ENCODE data around the gene SDHC.
A peak's percentile ranks its signal among the peaks of the same experiment; 100 is the strongest.
"Not testable (repeated sequence)": the region's sequence is repeated elsewhere in the genome, so short reads cannot be mapped to it uniquely, and the experiment has no call there.

Gene SDHC

DNA sequence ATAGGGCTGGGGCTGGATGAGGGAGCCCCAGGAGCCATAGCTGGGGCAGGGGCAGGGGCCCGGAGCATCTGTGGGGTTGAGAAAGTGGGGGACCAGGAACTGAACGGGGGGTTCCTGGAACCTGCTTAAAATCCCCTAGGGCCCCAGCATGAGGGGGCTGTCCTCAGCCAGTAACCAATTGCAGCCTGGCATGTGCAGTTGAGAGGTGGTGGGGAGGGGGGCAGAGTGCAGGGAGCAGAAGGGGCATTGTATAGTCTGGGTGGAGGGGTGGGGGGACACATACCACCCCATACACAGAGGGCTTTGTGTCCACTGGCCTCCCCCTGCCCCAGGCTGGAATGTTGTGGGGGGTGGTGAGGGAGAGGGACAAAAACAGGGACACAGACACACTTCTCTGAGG lies 4.3 kb upstream of the SDHC start, which contains the start of gene MPZ:
MPZ (minus strand) TSS at position 101 of the 400 bp plus-strand sequence; CDS start at position 38, 63 bp downstream.
- no peak for FAIRE-seq
- DNase-seq (ENCODE audit: insufficient read length, low spot score), result no peak

DNA sequence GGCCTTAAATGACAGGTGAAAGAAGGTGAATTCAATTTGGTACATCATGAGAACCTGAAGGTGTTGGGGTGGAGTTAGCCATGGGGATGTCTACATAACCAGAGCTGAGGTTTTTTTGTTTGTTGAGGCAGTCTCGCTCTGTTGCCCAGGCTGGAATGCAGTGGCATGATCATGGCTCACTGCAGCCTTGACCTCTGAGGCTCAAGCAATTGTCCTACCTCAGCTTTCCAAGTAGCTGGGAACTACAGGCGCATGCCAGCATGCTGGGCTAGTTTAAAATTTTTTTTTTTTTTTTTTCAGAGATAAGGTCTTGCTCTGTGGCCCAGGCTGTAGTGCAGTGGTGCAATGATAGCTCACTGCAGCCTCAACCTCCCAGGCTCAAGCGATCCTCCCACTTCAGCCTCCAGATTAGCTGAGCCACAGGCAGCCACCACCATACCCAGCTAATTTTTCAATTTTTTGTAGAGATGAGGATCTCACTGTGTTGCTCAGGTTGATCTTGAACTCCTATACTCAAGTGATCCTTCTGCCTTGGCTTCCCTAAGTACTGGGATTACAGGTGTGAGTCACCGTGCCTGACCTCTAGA lies 2.5 kb upstream of the SDHC start:
- DNase-seq (ENCODE audit: insufficient read length, low spot score), result no peak
- no peak for FAIRE-seq

DNA sequence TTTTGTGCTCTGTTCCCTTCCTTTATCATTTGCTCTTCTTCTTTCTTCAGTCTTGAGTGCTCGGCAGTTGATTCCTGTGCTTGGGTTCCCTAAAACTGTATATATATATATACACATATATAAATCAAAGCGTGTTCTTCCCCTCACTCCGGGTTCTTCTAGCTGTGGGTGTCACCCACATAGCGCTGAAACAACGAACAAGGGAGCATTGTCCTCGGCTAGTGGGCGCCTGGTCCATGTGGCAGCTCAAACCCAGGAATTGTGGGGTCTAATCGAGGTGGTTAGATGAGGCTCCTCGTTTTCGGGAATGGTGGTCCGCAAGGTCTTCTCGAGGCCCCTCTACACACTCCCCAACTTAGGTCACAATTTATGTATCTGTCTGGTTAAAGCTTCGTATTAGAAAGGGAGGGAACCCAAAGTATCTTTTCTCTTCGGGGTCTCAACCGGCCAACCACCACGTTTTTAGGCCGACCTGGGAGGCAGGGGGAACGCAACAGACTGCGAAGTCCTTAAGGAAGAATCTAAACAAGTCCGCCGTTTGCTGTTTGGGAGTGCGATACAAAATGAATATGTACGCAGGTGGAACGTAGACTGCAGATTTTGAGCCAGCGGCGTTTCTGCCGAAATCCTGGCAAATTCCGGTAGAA lies 504 bp upstream of the SDHC start:
- FAIRE-seq (no peak), DNase-seq (ENCODE audit: insufficient read length, low spot score) (no peak)

DNA sequence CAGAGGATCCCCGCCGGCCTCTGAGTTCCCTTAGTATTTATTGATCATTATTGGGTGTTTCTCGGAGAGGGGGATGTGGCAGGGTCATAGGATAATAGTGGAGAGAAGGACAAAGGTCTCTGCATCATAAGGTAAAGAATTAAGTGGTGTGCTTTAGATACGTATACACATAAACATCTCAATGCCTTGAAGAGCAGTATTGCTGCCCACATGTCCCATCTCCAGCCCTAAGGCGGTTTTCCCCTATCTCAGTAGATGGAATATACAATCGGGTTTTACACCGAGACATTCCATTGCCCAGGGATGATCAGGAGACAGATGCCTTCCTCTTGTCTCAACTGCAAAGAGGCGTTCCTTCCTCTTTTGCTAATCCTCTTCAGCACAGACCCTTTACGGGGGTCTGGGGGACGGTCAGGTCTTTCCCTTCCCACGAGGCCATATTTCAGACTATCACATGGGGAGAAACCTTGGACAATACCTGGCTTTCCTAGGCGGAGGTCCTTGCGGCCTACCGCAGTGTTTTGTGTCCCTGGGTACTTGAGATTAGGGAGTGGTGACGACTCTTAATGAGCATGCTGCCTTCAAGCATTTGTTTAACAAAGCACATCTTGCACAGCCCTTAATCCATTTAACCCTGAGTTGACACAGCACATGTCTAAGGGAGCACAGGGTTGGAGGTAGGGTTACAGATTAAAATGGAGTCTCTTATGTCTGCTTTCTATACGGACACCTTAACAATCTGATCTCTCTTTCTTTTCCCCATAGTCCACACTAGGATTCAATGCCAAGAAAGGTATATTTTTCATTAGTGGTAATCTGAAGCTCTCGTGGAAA lies 1.9 kb downstream of the SDHC start:
- FAIRE-seq; DNase-seq (ENCODE audit: insufficient read length, low spot score): not testable (repeated sequence)

DNA sequence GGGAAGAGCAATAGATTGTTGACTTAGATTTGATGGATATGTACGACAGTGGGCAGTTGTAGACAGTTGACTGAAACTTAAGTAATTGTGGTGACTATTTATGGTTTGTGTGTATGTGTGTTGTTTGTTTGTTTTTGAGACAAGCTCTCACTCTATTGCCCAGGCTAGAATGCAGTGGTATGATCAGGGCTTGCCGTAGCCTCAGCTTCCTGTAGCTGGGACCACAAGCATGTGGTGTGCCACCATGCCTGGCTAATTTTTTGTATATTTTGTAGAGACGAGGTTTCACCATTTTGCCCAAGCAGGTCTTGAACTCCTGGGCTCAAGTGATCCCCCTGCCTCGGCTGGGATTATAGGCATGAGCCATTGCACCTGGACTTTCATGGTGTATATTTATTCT lies 9.8 kb downstream of the SDHC start:
- FAIRE-seq, result no peak
- no peak for DNase-seq (ENCODE audit: insufficient read length, low spot score)

DNA sequence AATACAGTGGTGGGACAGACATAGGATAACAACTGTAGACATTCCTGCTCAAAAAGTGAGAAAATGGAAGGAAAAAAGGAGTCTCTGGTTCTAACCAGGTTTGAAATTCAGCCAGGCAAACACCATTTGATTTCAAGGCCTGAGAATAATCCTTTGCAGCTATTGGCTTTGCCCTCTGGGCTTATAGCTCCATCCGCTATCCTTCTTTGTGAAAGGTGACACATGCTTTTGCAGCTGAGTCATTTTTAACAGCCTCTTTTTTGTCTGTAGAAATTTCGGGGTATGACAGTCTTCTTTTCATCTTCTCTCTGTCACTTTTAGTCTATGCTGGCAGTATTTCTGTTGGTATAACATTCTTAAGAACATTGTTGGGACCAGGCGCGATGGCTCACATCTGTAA lies 16.2 kb downstream of the SDHC start:
- FAIRE-seq, result no peak
- no peak for DNase-seq (ENCODE audit: insufficient read length, low spot score)

DNA sequence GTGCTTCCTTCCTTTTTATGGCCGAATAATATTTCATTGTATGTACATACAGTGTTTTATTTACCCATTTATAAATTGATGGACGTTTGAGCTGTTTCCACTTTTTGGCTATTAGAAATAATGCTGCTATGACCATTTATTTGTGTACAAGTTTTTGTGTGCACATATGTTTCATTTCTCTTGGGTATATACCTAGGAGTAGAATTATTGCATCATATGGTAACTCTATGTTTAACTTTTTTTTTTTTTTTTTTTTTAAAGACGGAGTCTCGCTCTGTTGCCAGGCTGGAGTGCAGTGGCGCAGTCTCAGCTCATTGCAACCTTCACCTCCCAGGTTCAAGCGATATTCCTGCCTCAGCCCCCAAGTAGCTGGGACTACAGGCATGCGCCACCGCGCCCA lies 19.0 kb downstream of the SDHC start:
- DNase-seq (ENCODE audit: insufficient read length, low spot score) (no peak), FAIRE-seq (no peak)

DNA sequence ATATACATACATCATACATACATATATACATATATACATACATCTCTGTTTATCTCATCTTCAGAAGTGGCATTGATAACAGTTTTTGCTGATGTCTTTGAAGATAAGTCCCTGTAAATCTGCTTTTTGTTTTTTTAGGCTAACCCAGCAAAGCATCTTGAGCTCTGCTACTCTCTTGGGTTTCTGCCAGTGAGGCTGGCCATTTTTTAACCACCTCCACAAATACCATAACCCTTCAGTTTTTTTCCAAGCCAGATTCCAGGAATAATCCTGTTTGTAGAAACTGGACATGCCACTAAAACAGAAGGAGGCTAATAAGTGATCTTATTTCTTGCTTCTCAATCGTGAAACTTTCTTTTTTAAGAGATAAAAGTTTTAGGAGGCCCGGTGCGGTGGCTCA lies 21.6 kb downstream of the SDHC start:
- DNase-seq (ENCODE audit: insufficient read length, low spot score), result no peak
- FAIRE-seq, result no peak

DNA sequence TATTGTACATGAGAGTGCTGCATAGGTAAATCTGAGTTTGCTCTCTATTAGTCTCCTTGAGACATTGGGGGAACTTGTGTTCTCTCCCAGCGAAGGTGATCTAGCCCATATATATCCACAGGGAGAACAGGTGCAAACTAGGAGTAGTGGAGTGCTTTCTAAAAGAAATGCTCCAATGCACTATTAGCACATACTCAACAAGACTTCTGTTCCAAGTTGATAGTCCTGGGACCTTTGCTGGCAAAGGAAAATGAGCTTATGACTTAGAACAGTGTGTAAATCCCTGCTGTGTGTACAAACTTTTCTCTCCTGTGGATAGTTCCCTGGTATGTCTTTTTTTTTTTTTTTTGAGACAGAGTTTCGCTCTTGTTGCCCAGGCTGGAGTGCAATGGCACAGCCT lies 28.0 kb downstream of the SDHC start:
- DNase-seq (ENCODE audit: insufficient read length, low spot score), result no peak

DNA sequence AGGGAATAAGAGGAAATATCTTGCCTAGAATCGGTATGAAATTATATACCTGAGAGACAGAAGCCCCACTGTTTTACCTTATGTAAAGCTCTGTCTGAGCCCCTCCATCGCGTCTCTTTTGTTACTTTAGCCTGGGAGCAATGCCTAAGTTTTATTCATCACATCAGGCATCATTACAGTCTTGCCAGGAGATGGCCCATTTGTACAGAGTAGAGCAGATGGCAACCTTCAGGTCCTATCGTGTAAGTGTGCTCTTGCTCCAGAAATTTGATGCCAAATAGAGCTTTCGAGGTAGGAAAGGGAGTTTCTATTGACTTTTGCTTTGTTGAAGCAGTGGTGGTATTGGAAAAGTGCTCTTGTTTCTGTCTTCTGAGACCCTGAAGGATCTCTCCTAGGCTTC lies 28.6 kb downstream of the SDHC start:
- no peak for DNase-seq (ENCODE audit: insufficient read length, low spot score)

More for the DNA sequence above, 28.0 kb downstream of the SDHC start:
- FAIRE-seq, result no peak

DNA sequence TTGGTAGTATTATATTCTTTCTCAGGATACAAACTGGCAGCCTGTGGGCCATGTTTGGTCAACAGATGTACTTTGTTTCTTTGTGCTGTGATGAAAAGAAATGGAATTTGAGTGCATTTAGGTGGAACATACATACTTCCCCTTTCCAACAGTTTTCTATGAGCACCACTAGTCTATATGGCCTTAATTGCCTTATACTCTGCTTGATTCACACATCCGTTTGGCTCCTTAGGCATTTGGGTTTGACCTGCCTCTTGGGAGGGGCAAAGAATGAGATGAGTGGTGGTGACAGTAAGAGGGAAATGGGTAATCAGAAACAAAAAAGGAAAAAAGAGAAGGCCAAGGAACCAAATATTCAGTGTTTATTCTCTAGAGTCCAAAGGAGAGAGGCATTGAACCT lies 36.5 kb downstream of the SDHC start:
- no peak for DNase-seq (ENCODE audit: insufficient read length, low spot score)
- no peak for FAIRE-seq

More for the DNA sequence above, 28.6 kb downstream of the SDHC start:
- FAIRE-seq, result no peak

DNA sequence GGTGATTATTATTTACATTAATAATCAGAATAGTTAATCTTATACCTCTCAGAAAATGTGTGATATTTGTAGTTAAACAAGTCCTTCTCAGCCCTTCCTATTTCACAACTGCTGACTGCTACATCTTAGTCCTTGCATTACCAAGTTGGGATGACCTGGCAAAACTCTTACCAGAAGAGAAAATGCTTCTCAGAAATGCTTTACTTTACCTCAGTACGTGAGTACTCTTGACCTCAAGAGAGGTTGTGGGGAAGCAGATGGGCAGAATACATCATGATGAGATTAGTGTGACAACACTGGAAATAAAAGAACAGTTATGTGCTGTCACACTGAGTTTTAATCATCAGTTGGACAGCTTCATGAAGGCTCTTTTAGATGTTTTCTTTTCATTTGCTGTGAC lies 37.3 kb downstream of the SDHC start:
- DNase-seq (ENCODE audit: insufficient read length, low spot score), result no peak
- no peak for FAIRE-seq

DNA sequence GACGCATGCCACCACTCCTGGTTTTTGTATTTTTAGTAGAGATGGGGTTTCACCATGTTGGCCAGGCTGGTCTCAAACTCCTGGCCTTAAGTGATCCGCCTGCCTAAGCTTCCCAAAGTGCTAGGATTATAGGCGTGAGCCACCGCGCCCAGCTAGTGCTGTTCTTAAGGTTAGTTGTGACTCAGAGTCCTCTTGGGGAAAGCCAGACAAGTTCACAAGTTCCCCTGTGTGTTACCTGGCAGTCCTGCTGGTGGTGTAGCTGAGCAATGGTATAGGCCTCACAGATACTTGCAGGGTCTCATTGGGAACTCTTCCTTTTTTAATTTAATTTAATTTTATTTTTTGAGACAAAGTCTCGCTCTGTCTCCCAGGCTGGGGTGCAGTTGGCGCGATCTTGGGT lies 42.9 kb downstream of the SDHC start:
- DNase-seq (ENCODE audit: insufficient read length, low spot score), result no peak
- no peak for FAIRE-seq

DNA sequence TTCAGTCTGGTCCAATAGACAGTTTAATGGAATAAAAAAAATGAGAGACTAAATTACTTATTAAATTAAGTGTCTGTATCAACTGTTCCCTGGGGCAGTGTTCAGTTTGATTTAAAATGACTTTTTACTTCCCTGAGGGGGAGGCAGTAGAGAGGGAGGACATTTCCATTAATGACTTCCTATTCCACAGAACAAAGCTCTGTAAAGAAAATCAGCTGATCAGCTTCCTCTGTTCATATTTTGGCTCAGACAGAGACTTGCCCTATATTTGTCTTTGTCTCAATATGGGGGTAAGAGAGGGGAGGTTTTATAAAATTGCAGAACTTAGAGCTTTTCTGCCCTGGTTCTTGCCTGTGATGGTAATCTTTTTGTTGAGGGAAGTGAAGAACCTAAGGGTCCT lies 45.1 kb downstream of the SDHC start:
- DNase-seq (ENCODE audit: insufficient read length, low spot score) (no peak), FAIRE-seq (no peak)

DNA sequence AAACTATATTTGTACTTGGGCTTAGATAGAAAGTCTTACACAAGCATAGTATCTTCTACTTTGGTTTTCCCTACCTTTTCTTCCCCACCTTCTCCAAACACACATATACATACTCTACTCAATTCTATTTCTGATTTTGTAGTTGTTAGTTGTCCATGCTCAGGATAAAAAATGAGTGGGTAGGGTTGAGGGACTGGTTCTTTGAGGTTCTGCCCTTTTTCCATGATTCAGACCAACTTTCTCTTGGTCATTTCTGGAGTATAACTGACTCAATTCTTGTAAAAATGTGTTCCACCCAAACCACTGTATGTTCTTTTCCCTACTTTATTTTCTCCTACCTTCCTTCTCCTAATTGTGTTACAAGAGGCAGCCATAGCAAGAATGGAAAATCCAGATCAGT lies 50.2 kb downstream of the SDHC start:
- no peak for FAIRE-seq

DNA sequence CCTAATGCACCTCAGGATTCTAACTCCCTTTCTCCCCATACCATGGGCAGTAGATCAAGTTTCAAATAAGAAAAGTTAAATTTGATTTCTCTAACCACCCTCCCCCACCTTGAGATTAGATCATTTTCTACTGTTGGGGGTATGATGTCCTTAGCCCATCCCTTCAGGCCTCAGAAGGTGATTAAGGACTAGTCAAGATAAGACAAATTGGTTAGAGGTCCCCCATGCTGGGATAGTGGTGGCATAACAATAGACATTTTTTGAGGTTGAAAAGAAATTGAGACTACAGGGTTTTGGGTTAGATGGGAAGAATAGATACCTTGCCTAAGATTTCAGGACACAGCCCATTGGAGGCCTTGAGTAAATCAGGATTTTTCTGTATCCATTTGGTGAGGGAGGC lies 51.0 kb downstream of the SDHC start:
- no peak for FAIRE-seq

More for the DNA sequence above, 50.2 kb downstream of the SDHC start:
- no peak for DNase-seq (ENCODE audit: insufficient read length, low spot score)

DNA sequence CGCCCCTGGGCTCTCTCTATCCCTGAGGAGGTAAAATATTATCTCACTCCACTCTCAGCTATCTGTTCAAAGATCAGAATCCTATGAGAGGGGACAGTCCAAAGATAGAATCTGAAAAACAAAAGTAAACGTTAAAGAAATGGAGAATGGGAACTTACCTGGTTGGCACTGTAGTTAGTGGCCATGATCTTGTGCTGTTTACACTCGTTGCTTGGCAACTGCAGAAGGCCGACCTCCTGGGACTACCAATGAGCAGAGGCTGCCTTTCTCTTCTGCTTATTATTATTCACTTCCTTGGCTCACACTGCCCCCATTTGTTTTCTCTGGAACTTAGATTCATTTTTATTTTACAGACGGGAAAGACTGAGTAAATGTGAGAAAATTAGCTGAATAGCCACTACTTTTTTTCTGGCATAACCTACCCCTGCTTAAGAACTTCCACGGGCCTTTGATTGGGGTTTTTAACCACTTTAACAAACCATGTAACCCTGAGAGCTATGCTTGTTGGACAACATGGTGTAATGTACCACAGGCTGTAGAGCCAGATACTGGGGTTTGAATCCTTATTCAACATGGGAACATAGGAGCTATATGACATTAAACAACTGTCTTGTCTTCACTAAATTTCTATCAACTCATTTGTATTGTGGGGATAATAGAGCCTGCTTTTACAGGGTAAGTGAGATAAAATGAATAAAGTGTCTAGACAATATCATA lies 53.7 kb downstream of the SDHC start, which contains the start of gene CFAP126:
CFAP126 (minus strand) TSS at position 193 of the 717 bp plus-strand sequence; CDS start at position 185, 8 bp downstream.
- peak; percentile 82 for FAIRE-seq
- DNase-seq (ENCODE audit: insufficient read length, low spot score), result peak; percentile 71

More for the DNA sequence above, 51.0 kb downstream of the SDHC start:
- no peak for DNase-seq (ENCODE audit: insufficient read length, low spot score)

DNA sequence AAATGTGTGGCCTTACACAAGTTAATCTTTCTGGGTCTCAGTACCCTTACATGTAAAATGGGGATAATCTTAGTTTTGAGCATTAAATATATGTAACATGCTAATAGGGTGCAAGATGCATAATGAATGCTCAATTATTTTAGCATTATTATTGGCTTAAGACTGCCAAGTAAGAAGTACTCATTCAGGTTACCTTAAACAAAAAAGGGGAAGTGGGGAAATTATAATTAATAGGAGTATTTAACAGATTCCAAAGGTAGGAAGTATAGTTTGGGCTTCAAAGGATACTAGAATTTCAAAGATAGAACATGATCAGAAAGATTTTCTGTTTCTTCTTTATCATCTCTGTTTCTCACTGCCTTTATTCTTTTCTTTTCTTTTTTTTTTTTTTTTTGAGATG lies 59.3 kb downstream of the SDHC start:
- FAIRE-seq (no peak), DNase-seq (ENCODE audit: insufficient read length, low spot score) (no peak)

DNA sequence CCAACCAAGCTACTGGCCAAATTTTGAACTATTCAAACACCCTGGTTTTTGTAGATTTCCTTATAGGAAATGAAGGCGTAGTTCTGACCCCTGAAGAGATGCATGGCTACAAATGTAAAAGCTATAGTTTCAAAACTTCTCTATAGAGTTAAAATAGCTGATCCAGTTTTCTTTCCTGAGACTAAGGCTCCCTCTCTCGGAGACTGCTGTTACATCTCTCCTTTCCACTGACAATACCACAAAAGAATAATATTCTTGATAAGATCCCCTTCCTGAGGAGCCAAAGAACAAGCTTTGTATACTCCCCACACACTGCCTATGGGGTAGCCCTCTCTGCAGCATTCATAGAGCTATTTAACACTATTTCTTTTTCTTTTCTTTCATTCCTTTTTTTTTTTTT lies 60.2 kb downstream of the SDHC start:
- DNase-seq (ENCODE audit: insufficient read length, low spot score) (no peak), FAIRE-seq (no peak)

DNA sequence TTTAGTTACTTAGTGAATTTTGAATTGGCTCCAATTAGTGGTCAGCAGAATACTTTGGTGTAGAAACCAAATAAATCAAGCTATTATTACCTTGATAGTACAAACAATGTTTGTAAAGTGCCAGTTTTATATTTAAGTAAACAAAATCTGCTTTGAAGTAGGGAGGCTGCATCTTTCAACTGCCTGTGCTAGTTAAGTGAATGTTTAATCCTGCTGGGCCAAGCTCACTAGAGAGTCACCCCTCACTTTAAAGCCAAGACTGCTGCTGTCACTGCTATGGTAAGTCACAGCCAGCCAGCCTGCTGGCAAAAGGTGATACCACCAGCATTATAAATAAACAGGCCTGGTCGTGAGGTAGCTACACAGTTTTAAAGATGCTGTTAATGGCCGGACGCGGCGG lies 63.8 kb downstream of the SDHC start:
- FAIRE-seq (no peak), DNase-seq (ENCODE audit: insufficient read length, low spot score) (no peak)

DNA sequence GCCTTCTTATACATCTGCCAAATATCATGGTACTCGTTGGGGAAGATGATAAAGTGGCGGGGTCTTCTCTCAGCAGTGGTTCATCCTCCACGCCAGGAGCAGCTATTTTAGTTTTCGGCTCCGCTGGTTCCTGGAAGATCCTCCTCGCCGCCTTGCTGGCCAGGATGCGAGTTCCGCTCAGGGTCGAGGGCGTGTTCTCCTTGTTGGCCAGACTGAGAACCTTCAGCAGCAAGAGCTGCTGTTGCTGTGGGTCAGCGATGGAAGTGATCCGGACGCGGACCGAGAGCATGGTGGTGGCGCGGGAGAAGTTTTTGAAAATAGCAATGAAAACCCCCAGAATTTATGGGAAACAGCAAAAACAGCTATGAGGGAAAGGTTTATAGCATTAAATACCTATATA lies 64.9 kb downstream of the SDHC start:
- FAIRE-seq, result no peak

More for the DNA sequence above, 64.9 kb downstream of the SDHC start:
- DNase-seq (ENCODE audit: insufficient read length, low spot score), result no peak
